Measurements from ENCODE around the gene STK32B. TPM values are rescaled to one million over a fixed set of nuclear protein-coding genes. Genes with fewer than 3 reads are reported as not detected.

STK32B gene
- total and polyA plus RNA-seq, 9 of the 15 experiments (the other 6 are each of a cell fraction or from before 2014, with no cell fraction given): 0.03 to 0.20 (median 0.07) TPM; not detected in 2

GRCh38 chr4:5338531-5338930, 287.3 kb downstream of the STK32B start:
- no peaks in the 10 kb centered on the region for H3K36me3 ChIP-seq (ENCODE audit: control insufficient read depth, insufficient read depth, low read length)
- H3K4me2 ChIP-seq (ENCODE audit: insufficient read depth, low read length): no peak overlapping the region
- FAIRE-seq (no peak), ATAC-seq (no peak), DNase-seq (ENCODE audit: extremely low read depth in 1 of 4, low spot score in 3 of 4) (no peak)
- in situ Hi-C loops (cut with MboI) (no loop called here), intact Hi-C loops (cut with micrococcal nuclease) (no loop called here)
- no peaks in the 10 kb centered on the region for H3K27me3 ChIP-seq (ENCODE audit: control insufficient read depth in 2 of 2, insufficient read depth in 2 of 2, low read length in 2 of 2)
- TF ChIP-seq POLR2B (IDR thresholded peaks at IDR 0.05; ENCODE audit: low read depth, partially characterized antibody): no peak
- no peak for TF ChIP-seq CGGBP1 (CRISPR knock-in tag; IDR thresholded peaks at IDR 0.05)
- TF ChIP-seq ZNF77 (CRISPR knock-in tag; IDR thresholded peaks at IDR 0.05): no peak
- no peak for TF ChIP-seq ZBTB8A (IDR thresholded peaks at IDR 0.05; ENCODE audit: partially characterized antibody)
- TF ChIP-seq EP400 (IDR thresholded peaks at IDR 0.05): no peak
- TF ChIP-seq, protein P1, sequence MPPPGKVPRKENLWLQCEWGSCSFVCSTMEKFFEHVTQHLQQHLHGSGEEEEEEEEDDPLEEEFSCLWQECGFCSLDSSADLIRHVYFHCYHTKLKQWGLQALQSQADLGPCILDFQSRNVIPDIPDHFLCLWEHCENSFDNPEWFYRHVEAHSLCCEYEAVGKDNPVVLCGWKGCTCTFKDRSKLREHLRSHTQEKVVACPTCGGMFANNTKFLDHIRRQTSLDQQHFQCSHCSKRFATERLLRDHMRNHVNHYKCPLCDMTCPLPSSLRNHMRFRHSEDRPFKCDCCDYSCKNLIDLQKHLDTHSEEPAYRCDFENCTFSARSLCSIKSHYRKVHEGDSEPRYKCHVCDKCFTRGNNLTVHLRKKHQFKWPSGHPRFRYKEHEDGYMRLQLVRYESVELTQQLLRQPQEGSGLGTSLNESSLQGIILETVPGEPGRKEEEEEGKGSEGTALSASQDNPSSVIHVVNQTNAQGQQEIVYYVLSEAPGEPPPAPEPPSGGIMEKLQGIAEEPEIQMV (tag; conservative IDR thresholded peaks at IDR 0.05; ENCODE audit: low read depth): no peak
- no peak for TF ChIP-seq HNRNPLL (IDR thresholded peaks at IDR 0.05; ENCODE audit: low read depth, low read length, poor library complexity, severe bottlenecking)
- TF ChIP-seq ZEB2 (IDR thresholded peaks at IDR 0.05): no peak
- no peak for TF ChIP-seq BRCA1 (IDR thresholded peaks at IDR 0.05)
- TF ChIP-seq BRCA1 (CRISPR knock-in tag; IDR thresholded peaks at IDR 0.05): no peak
- no peak for TF ChIP-seq NCOA2 (IDR thresholded peaks at IDR 0.05; ENCODE audit: partially characterized antibody in 2 of 2)
- TF ChIP-seq TRIM24 (IDR thresholded peaks at IDR 0.05): no peak
- no peak for TF ChIP-seq GTF2F1 (IDR thresholded peaks at IDR 0.05; ENCODE audit: low read depth, low read length)
- no peak for TF ChIP-seq CLOCK (CRISPR knock-in tag; IDR thresholded peaks at IDR 0.05; ENCODE audit: borderline replicate concordance)
- TF ChIP-seq CBX1 (IDR thresholded peaks at IDR 0.05; ENCODE audit: low read depth): no peak
- TF ChIP-seq CC2D1A (IDR thresholded peaks at IDR 0.05): no peak
- TF ChIP-seq, protein P2, sequence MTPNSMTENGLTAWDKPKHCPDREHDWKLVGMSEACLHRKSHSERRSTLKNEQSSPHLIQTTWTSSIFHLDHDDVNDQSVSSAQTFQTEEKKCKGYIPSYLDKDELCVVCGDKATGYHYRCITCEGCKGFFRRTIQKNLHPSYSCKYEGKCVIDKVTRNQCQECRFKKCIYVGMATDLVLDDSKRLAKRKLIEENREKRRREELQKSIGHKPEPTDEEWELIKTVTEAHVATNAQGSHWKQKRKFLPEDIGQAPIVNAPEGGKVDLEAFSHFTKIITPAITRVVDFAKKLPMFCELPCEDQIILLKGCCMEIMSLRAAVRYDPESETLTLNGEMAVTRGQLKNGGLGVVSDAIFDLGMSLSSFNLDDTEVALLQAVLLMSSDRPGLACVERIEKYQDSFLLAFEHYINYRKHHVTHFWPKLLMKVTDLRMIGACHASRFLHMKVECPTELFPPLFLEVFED (CRISPR knock-in tag; conservative IDR thresholded peaks at IDR 0.05): no peak
- TF ChIP-seq SNRNP70 (optimal IDR thresholded peaks at IDR 0.05; ENCODE audit: low read depth, low read length): no peak
- no peak for TF ChIP-seq ATF1 (CRISPR knock-in tag; IDR thresholded peaks at IDR 0.05)
- TF ChIP-seq ATF1 (tag; IDR thresholded peaks at IDR 0.05): no peak
- no peak for TF ChIP-seq SMAD4 (CRISPR knock-in tag; conservative IDR thresholded peaks at IDR 0.05)
- TF ChIP-seq ZFP30 (CRISPR knock-in tag; IDR thresholded peaks at IDR 0.05; ENCODE audit: borderline replicate concordance): no peak
- ChIA-PET POLR2A (no interaction called here), CTCF (ENCODE audit: low intra/inter-chr PET ratio) (no interaction called here)
- H3K4me3 ChIP-seq: no peak overlapping the region
- H3K9me3 ChIP-seq (replicated peaks; ENCODE audit: control insufficient read depth, insufficient read depth, low read depth, low read length): no peaks in the 10 kb centered on the region
- WGBS (ENCODE audit: insufficient coverage, low coverage, missing lambda C conversion rate): 0% methylated on average over 1 of the region's 1 CpG
- H3K4me1 ChIP-seq (replicated peaks in 1 of 2; ENCODE audit: control insufficient read depth in 2 of 2, insufficient read depth in 2 of 2, low read length in 2 of 2): no peaks in the 10 kb centered on the region
- no peak overlapping the region for H3K9ac ChIP-seq (ENCODE audit: insufficient read depth in 1 of 2, low read depth in 2 of 2, low read length in 2 of 2)
- no peak overlapping the region for H2AFZ ChIP-seq (ENCODE audit: low read depth, low read length)
- H4K20me1 ChIP-seq (replicated peaks; ENCODE audit: control insufficient read depth, insufficient read depth, low read length): no peaks in the 10 kb centered on the region
- H3K27ac ChIP-seq (ENCODE audit: extremely low read depth, low read depth, low read length): no peak overlapping the region
- BruUV-seq (replicated peaks): no TSS peak
- H3K9me1 ChIP-seq (ENCODE audit: control insufficient read depth, insufficient read depth, low read length): no peaks in the 10 kb centered on the region
- H3K79me2 ChIP-seq (ENCODE audit: control insufficient read depth, insufficient read depth, low read length): no peaks in the 10 kb centered on the region
